ENCODE data around the gene RXRB. TPM values are rescaled to one million over a fixed set of nuclear protein-coding genes. Genes with fewer than 3 reads are reported as not detected.

Gene RXRB
- total RNA-seq, 2 experiments from 2014 or later: 41.0 to 45.4 TPM

GRCh38 chr6:33187809-33188208 is 12.7 kb downstream of the RXRB start:
- H3K36me3 Mint-ChIP-seq (ENCODE audit: low read depth): peaks cover 20% of the 10 kb centered on the region
- ATAC-seq (no peak), DNase-seq (no peak)
- CTCF ChIA-PET: no interaction called here
- H3K27ac Mint-ChIP-seq: no peak overlapping the region
- intact Hi-C loops (cut with DNase I, micrococcal nuclease): no loop called here
- no peak overlapping the region for H3K4me3 Mint-ChIP-seq
- POLR2A ChIA-PET: no interaction called here
- H3K27me3 Mint-ChIP-seq: peaks cover 24% of the 10 kb centered on the region
- peaks cover 29% of the 10 kb centered on the region for H3K4me1 Mint-ChIP-seq
- peaks cover 15% of the 10 kb centered on the region for H3K9me3 Mint-ChIP-seq (ENCODE audit: low read depth)

GRCh38 chr6:33185654-33186187 is 14.7 kb downstream of the RXRB start:
- ATAC-seq (no peak), DNase-seq (no peak)
- peaks cover 22% of the 10 kb centered on the region for H3K36me3 Mint-ChIP-seq (ENCODE audit: low read depth)
- intact Hi-C loops (cut with DNase I, micrococcal nuclease): no loop called here
- no peak overlapping the region for H3K27ac Mint-ChIP-seq
- peaks cover 17% of the 10 kb centered on the region for H3K9me3 Mint-ChIP-seq (ENCODE audit: low read depth)
- peaks cover 16% of the 10 kb centered on the region for H3K27me3 Mint-ChIP-seq
- ChIA-PET CTCF (interaction anchor here (1.0 kb wide), 1 partner anchor 11 kb away, joined by 4 read pairs; no protein-coding TSS in a partner anchor), POLR2A (no interaction called here)
- no peak overlapping the region for H3K4me3 Mint-ChIP-seq
- H3K4me1 Mint-ChIP-seq: peaks cover 23% of the 10 kb centered on the region

GRCh38 chr6:33185190-33185589 is 15.3 kb downstream of the RXRB start:
- ChIA-PET CTCF (no interaction called here), POLR2A (no interaction called here)
- H3K4me1 Mint-ChIP-seq: peaks cover 23% of the 10 kb centered on the region
- intact Hi-C loops (cut with DNase I, micrococcal nuclease): no loop called here
- ATAC-seq: no peak
- peaks cover 22% of the 10 kb centered on the region for H3K36me3 Mint-ChIP-seq (ENCODE audit: low read depth)
- H3K27me3 Mint-ChIP-seq: peaks cover 13% of the 10 kb centered on the region
- H3K9me3 Mint-ChIP-seq (ENCODE audit: low read depth): peaks cover 17% of the 10 kb centered on the region
- no peak overlapping the region for H3K27ac Mint-ChIP-seq
- no peak overlapping the region for H3K4me3 Mint-ChIP-seq
- no peak for DNase-seq

GRCh38 chr6:33183071-33183683 is 17.3 kb downstream of the RXRB start:
- Mint-ChIP-seq H3K4me3 (peak overlapping the region; percentile 22), H3K27me3 (peaks cover 8% of the 10 kb centered on the region), H3K27ac (peak overlapping the region; percentile 97), H3K4me1 (peaks cover 23% of the 10 kb centered on the region), H3K9me3 (ENCODE audit: low read depth) (peaks cover 17% of the 10 kb centered on the region), H3K36me3 (ENCODE audit: low read depth) (peaks cover 22% of the 10 kb centered on the region)
- ChIA-PET CTCF (interaction anchor here (0.6 to 1.8 kb wide), 10 partner anchors 9 to 168 kb away, joined by 3 to 7 read pairs (median 4); partner anchors contain the start of gene COL11A2), POLR2A (no interaction called here)
- ATAC-seq (peak; percentile 52), DNase-seq (no peak)
- intact Hi-C loops (cut with DNase I, micrococcal nuclease): loop anchor here (1.0 to 2.0 kb wide), 2 partner anchors 17 to 22 kb away; partner anchors contain the start of genes HSD17B8 (in 1 of the 2), RXRB (in 1 of the 2) and SLC39A7 (in 1 of the 2)

- ChIA-PET CTCF (no interaction called here), POLR2A (no interaction called here)
- Mint-ChIP-seq H3K4me3 (no peak overlapping the region), H3K9me3 (ENCODE audit: low read depth) (peaks cover 17% of the 10 kb centered on the region), H3K36me3 (ENCODE audit: low read depth) (peaks cover 22% of the 10 kb centered on the region), H3K27ac (no peak overlapping the region), H3K27me3 (no peaks in the 10 kb centered on the region), H3K4me1 (peaks cover 23% of the 10 kb centered on the region)
- ATAC-seq (no peak), DNase-seq (no peak)
- intact Hi-C loops (cut with DNase I, micrococcal nuclease): no loop called here
Observed at GRCh38 chr6:33181141-33181540, 19.3 kb downstream of the RXRB start.

GRCh38 chr6:33178755-33179475 is 21.6 kb downstream of the RXRB start:
- Mint-ChIP-seq H3K9me3 (ENCODE audit: low read depth) (peaks cover 13% of the 10 kb centered on the region), H3K4me3 (no peak overlapping the region), H3K27ac (no peak overlapping the region), H3K36me3 (ENCODE audit: low read depth) (peaks cover 14% of the 10 kb centered on the region), H3K4me1 (peaks cover 15% of the 10 kb centered on the region), H3K27me3 (no peaks in the 10 kb centered on the region)
- intact Hi-C loops (cut with DNase I, micrococcal nuclease): no loop called here
- ChIA-PET POLR2A (no interaction called here), CTCF (interaction anchor here (0.6 kb wide), 1 partner anchor 33 kb away, joined by 3 read pairs; no protein-coding TSS in a partner anchor)
- DNase-seq: no peak
- no peak for ATAC-seq

GRCh38 chr6:33177552-33178446 is 22.7 kb downstream of the RXRB start:
- intact Hi-C loops (cut with DNase I, micrococcal nuclease): no loop called here
- Mint-ChIP-seq H3K4me3 (no peak overlapping the region), H3K4me1 (peaks cover 3% of the 10 kb centered on the region), H3K36me3 (ENCODE audit: low read depth) (peaks cover 2% of the 10 kb centered on the region), H3K27me3 (no peaks in the 10 kb centered on the region), H3K9me3 (ENCODE audit: low read depth) (peaks cover 3% of the 10 kb centered on the region), H3K27ac (no peak overlapping the region)
- ChIA-PET CTCF (interaction anchor here (0.6 to 1.5 kb wide), 6 partner anchors 11 to 71 kb away, joined by 3 to 5 read pairs (median 3); no protein-coding TSS in a partner anchor), POLR2A (no interaction called here)
- no peak for ATAC-seq
- no peak for DNase-seq

GRCh38 chr6:33176906-33177305 is 23.6 kb downstream of the RXRB start:
- intact Hi-C loops (cut with DNase I, micrococcal nuclease): no loop called here
- ChIA-PET CTCF (interaction anchor here (1.5 kb wide), 1 partner anchor 21 kb away, joined by 5 read pairs; no protein-coding TSS in a partner anchor), POLR2A (no interaction called here)
- H3K4me3 Mint-ChIP-seq: no peak overlapping the region
- no peak for ATAC-seq
- no peak overlapping the region for H3K27ac Mint-ChIP-seq
- no peaks in the 10 kb centered on the region for H3K4me1 Mint-ChIP-seq
- H3K9me3 Mint-ChIP-seq (ENCODE audit: low read depth): no peaks in the 10 kb centered on the region
- H3K27me3 Mint-ChIP-seq: no peaks in the 10 kb centered on the region
- no peaks in the 10 kb centered on the region for H3K36me3 Mint-ChIP-seq (ENCODE audit: low read depth)
- no peak for DNase-seq

- ATAC-seq: no peak
- DNase-seq: no peak
- no peaks in the 10 kb centered on the region for H3K27me3 Mint-ChIP-seq
- ChIA-PET CTCF (interaction anchor here (0.6 kb wide), 1 partner anchor 73 kb away, joined by 3 read pairs; no protein-coding TSS in a partner anchor), POLR2A (no interaction called here)
- no peak overlapping the region for H3K27ac Mint-ChIP-seq
- no peak overlapping the region for H3K4me3 Mint-ChIP-seq
- no peaks in the 10 kb centered on the region for H3K9me3 Mint-ChIP-seq (ENCODE audit: low read depth)
- H3K36me3 Mint-ChIP-seq (ENCODE audit: low read depth): no peaks in the 10 kb centered on the region
- intact Hi-C loops (cut with DNase I, micrococcal nuclease): no loop called here
- H3K4me1 Mint-ChIP-seq: no peaks in the 10 kb centered on the region
Observed at GRCh38 chr6:33175436-33176069, 24.9 kb downstream of the RXRB start.

GRCh38 chr6:33174784-33175183 is 25.7 kb downstream of the RXRB start:
- no peak for ATAC-seq
- ChIA-PET CTCF (interaction anchor here (0.9 to 1.1 kb wide), 2 partner anchors 27 to 307 kb away, joined by 3 to 4 read pairs; no protein-coding TSS in a partner anchor), POLR2A (no interaction called here)
- no peak overlapping the region for H3K4me3 Mint-ChIP-seq
- H3K36me3 Mint-ChIP-seq (ENCODE audit: low read depth): no peaks in the 10 kb centered on the region
- no peaks in the 10 kb centered on the region for H3K27me3 Mint-ChIP-seq
- intact Hi-C loops (cut with DNase I, micrococcal nuclease): no loop called here
- no peak overlapping the region for H3K27ac Mint-ChIP-seq
- no peaks in the 10 kb centered on the region for H3K9me3 Mint-ChIP-seq (ENCODE audit: low read depth)
- DNase-seq: no peak
- no peaks in the 10 kb centered on the region for H3K4me1 Mint-ChIP-seq
